GM12801 (cell line): ENCODE data around the gene PKMYT1.

Source experiments
- TF ChIP-seq, protein P1 (sequence below): IDR thresholded peaks from one replicate; pipeline ENCODE4 v1.5.1; 2011; ENCODE audit warnings: control low read depth; ENCODE audit not compliant: insufficient read length; ENCODE audit errors: extremely low read depth

The PKMYT1 gene

DNA sequence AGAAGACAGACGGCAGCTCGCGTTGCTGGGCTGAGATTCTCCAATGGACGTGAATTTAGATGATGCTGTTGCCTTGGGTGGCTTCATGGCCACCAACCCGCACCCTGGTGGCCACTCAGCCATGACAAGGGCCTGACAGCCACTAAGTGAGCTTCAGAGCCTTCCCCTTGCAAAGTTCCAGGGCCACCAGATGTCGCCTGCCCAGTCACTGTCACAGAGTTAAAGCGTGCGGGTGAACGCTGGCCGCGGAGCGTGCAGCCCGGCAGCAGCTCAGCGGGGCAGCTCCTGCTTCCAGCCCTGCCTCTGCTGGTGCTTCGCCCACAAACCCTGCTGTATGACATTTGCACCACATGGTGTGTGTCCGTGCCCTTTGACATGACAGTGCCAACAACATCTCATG is 29.5 kb downstream of the PKMYT1 start:
- TF ChIP-seq, protein P1, sequence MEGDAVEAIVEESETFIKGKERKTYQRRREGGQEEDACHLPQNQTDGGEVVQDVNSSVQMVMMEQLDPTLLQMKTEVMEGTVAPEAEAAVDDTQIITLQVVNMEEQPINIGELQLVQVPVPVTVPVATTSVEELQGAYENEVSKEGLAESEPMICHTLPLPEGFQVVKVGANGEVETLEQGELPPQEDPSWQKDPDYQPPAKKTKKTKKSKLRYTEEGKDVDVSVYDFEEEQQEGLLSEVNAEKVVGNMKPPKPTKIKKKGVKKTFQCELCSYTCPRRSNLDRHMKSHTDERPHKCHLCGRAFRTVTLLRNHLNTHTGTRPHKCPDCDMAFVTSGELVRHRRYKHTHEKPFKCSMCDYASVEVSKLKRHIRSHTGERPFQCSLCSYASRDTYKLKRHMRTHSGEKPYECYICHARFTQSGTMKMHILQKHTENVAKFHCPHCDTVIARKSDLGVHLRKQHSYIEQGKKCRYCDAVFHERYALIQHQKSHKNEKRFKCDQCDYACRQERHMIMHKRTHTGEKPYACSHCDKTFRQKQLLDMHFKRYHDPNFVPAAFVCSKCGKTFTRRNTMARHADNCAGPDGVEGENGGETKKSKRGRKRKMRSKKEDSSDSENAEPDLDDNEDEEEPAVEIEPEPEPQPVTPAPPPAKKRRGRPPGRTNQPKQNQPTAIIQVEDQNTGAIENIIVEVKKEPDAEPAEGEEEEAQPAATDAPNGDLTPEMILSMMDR: no peak

DNA sequence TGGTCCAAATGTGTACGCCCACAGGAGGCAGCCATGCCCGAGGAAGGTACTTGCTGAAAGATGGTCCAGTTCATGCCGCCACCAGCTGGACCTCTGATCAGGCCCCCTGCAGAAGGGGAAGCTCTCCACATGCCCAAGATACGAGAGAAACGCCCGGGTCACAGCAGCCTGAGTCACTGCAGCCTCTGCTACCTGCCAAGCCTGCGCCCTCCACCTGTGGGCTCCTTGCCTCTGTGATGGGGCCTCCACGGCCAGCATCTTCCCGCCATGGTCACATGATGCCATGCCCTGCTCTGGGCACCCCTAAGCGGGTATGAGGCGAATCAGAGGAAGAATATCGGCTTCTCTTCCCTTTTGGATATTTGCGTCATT is 29.9 kb downstream of the PKMYT1 start:
- TF ChIP-seq, protein P1: no peak

DNA sequence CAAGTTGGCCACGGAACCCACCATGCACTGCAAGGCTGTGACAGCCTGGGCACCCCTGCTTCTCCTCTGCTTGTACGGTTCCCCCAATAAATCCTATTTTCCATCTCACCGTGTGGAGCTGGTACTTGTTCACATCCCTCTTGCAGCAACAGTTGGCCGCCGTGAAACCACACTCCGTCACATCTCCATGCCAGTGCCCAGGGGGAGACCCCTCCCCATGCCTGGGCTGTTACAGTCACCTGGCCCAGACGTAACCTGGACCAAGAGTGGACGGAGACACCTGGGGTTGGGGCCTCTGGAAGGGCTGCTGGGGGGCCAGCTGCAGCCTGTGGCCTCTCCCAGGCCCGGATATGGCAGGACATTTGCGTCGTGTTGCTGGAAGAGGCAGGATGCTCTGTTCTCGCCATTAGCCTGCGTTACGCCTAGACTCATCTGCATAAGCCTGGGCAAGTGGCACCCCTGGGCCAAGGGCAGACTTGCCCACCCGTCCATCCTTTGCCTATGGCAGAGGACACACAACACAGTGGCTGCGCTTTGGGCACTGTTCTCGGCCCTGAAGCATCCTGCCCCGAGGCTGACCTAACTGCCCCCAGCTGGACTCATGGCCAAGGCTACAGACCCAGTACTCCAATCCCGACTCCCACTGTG is 30.4 kb downstream of the PKMYT1 start:
- TF ChIP-seq, protein P1: no peak

GRCh38 chr16:2948807-2949704 is 31.2 kb downstream of the PKMYT1 start:
- TF ChIP-seq, protein P1: no peak

DNA sequence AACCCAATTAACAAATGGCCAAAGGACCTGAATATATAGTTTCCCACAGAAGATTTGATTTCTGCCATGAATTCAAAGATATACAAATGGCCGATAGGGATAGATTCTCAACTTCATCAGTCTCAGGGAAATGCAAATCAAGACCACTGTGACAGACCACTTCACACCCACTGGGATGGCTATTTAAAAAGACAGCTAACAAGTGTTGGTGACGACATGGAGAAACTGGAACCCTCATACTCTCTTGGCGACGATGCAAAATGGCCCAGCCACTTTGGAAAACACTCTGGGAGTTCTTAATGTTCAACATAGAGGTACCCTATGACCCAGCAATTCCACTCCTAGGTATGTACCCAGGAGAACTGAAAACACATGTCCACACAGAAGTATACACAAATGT is 33.6 kb downstream of the PKMYT1 start:
- TF ChIP-seq, protein P1: no peak

GRCh38 chr16:2942045-2942444 is 38.2 kb downstream of the PKMYT1 start:
- TF ChIP-seq, protein P1: no peak

GRCh38 chr16:2939968-2940367 is 40.3 kb downstream of the PKMYT1 start:
- TF ChIP-seq, protein P1: no peak
